MM.1S (cell line): ENCODE data around the gene PTPRC.

ENCODE experiments used
- DNase-seq: peaks from one replicate; pipeline ENCODE4 v3.0.0-alpha.2; 2015
- H2AFZ ChIP-seq: fragments of 300-600 bp; sonication (generic); 2 replicates; pipeline ENCODE4 v1.6.0; 2016; ENCODE audit warnings: antibody characterized with exemption, low read length
- H3F3A ChIP-seq: fragments of 300-600 bp; sonication (generic); 2 replicates; pipeline ENCODE4 v1.6.1; 2016; ENCODE audit warnings: mild to moderate bottlenecking, antibody characterized with exemption, low read length, moderate library complexity, mixed read lengths; ENCODE audit not compliant: insufficient read depth
- H3K27ac ChIP-seq: fragments of 300-600 bp; sonication (generic); 2 replicates; pipeline ENCODE4 v1.5.1; 2016; ENCODE audit warnings: mild to moderate bottlenecking, low read length
- H3K27me3 ChIP-seq: fragments of 300-600 bp; sonication (generic); replicated peaks from 2 replicates; pipeline ENCODE4 v1.6.0; 2016; ENCODE audit warnings: low read length; ENCODE audit not compliant: insufficient read depth
- H3K36me3 ChIP-seq: fragments of 300-600 bp; sonication (generic); replicated peaks from 2 replicates; pipeline ENCODE4 v1.6.1; 2016; ENCODE audit warnings: mild to moderate bottlenecking, low read length, mixed read lengths; ENCODE audit not compliant: insufficient read depth
- H3K4me1 ChIP-seq: fragments of 300-600 bp; sonication (generic); 2 replicates; pipeline ENCODE4 v1.6.1; 2016; ENCODE audit warnings: low read length, mixed read lengths
- H3K4me2 ChIP-seq: fragments of 300-600 bp; sonication (generic); 2 replicates; pipeline ENCODE4 v1.6.0; 2016; ENCODE audit warnings: low read depth, low read length
- H3K4me3 ChIP-seq: fragments of 300-600 bp; sonication (generic); 2 replicates; pipeline ENCODE4 v1.5.1; 2016; ENCODE audit warnings: low read length, mixed read lengths
- H3K79me2 ChIP-seq: fragments of 300-600 bp; sonication (generic); 2 replicates; pipeline ENCODE4 v1.6.1; 2016; ENCODE audit warnings: mixed run types, low read length, mixed read lengths
- H3K9ac ChIP-seq: fragments of 300-600 bp; sonication (generic); 2 replicates; pipeline ENCODE4 v1.6.1; 2016; ENCODE audit warnings: low read length, mixed read lengths
- H3K9me2 ChIP-seq: fragments of 300-600 bp; sonication (generic); replicated peaks from 2 replicates; pipeline ENCODE4 v1.6.1; 2016; ENCODE audit warnings: mild to moderate bottlenecking, low read length, mixed read lengths; ENCODE audit not compliant: insufficient read depth
- H3K9me3 ChIP-seq: fragments of 300-600 bp; sonication (generic); replicated peaks from 2 replicates; pipeline ENCODE4 v1.6.1; 2016; ENCODE audit warnings: mild to moderate bottlenecking, low read length, mixed read lengths; ENCODE audit not compliant: insufficient read depth
- H4K20me1 ChIP-seq: fragments of 300-600 bp; sonication (generic); 2 replicates; pipeline ENCODE4 v1.6.1; 2016; ENCODE audit warnings: mild to moderate bottlenecking, low read length, moderate library complexity, mixed read lengths; ENCODE audit not compliant: insufficient read depth
- CTCF ChIP-seq: fragments of 300-600 bp; sonication (generic); IDR thresholded peaks from 2 replicates; pipeline ENCODE4 v1.5.1; 2016; ENCODE audit warnings: antibody characterized with exemption, low read length, mixed read lengths
- EZH2 ChIP-seq: fragments of 300-600 bp; sonication (generic); optimal IDR thresholded peaks from 2 replicates; pipeline ENCODE3; 2017; ENCODE audit warnings: low read depth, mild to moderate bottlenecking, antibody characterized with exemption, low read length, mixed read lengths
- EZH2phosphoT487 ChIP-seq: fragments of 300-600 bp; sonication (generic); IDR thresholded peaks from 2 replicates; pipeline ENCODE4 v1.6.1; 2018; ENCODE audit warnings: antibody characterized with exemption, low read length

The PTPRC gene

GRCh38 chr1:198619375-198620140 lies 19.3 kb upstream of the PTPRC start:
- no peak overlapping the region for H3K4me2 ChIP-seq
- no peaks in the 10 kb centered on the region for H3K9me3 ChIP-seq
- H3F3A ChIP-seq, result 0 out of 2 replicates have a peak, but pooled peaks cover 5% of the 10 kb centered on the region
- H3K27me3 ChIP-seq, result no peaks in the 10 kb centered on the region
- no peak for TF ChIP-seq EZH2
- no peak for TF ChIP-seq CTCF
- TF ChIP-seq EZH2phosphoT487, result no peak
- H3K9me2 ChIP-seq, result no peaks in the 10 kb centered on the region
- no peak overlapping the region for H3K27ac ChIP-seq
- H4K20me1 ChIP-seq, result no peaks in the 10 kb centered on the region
- no peaks in the 10 kb centered on the region for H3K36me3 ChIP-seq
- DNase-seq, result no peak
- no peak overlapping the region for H3K9ac ChIP-seq
- H3K79me2 ChIP-seq, result no peaks in the 10 kb centered on the region
- no peak overlapping the region for H3K4me3 ChIP-seq
- peaks cover 13% of the 10 kb centered on the region for H3K4me1 ChIP-seq
- no peak overlapping the region for H2AFZ ChIP-seq

GRCh38 chr1:198620218-198620617 lies 18.6 kb upstream of the PTPRC start:
- Histone ChIP-seq H3K4me1 (peaks cover 13% of the 10 kb centered on the region), H2AFZ (no peak overlapping the region), H3K4me2 (no peak overlapping the region)

GRCh38 chr1:198620951-198621824 lies 17.7 kb upstream of the PTPRC start:
- Histone ChIP-seq H3K4me1 (peaks cover 13% of the 10 kb centered on the region), H3K36me3 (no peaks in the 10 kb centered on the region), H3K4me3 (no peak overlapping the region), H3F3A (0 out of 2 replicates have a peak, but pooled peaks cover 5% of the 10 kb centered on the region), H2AFZ (peak overlapping the region; percentile 51), H3K79me2 (no peaks in the 10 kb centered on the region), H3K4me2 (peak overlapping the region; percentile 21; the same call in 1 of the 2 replicates), H3K27ac (peak overlapping the region; percentile 43; the same call in 1 of the 2 replicates), H4K20me1 (no peaks in the 10 kb centered on the region), H3K27me3 (no peaks in the 10 kb centered on the region), H3K9me2 (no peaks in the 10 kb centered on the region), H3K9ac (no peak overlapping the region), H3K9me3 (no peaks in the 10 kb centered on the region)
- peak; percentile 44 for DNase-seq
- TF ChIP-seq CTCF, result no peak
- TF ChIP-seq EZH2phosphoT487, result no peak
- no peak for TF ChIP-seq EZH2

More at GRCh38 chr1:198620218-198620617, 18.6 kb upstream of the PTPRC start:
- H3F3A ChIP-seq, result 0 out of 2 replicates have a peak, but pooled peaks cover 5% of the 10 kb centered on the region
- no peaks in the 10 kb centered on the region for H3K9me2 ChIP-seq
- H4K20me1 ChIP-seq, result no peaks in the 10 kb centered on the region
- no peaks in the 10 kb centered on the region for H3K79me2 ChIP-seq
- H3K9ac ChIP-seq, result no peak overlapping the region
- TF ChIP-seq EZH2 (no peak), EZH2phosphoT487 (no peak)
- no peak overlapping the region for H3K27ac ChIP-seq
- no peaks in the 10 kb centered on the region for H3K36me3 ChIP-seq
- H3K27me3 ChIP-seq, result no peaks in the 10 kb centered on the region
- no peak for DNase-seq
- no peaks in the 10 kb centered on the region for H3K9me3 ChIP-seq
- H3K4me3 ChIP-seq, result no peak overlapping the region
